ENCODE data around the gene CFAP161.

Gene CFAP161

GRCh38 chr15:81108427-81108826, 25.6 kb upstream of the CFAP161 start:
- TF ChIP-seq CTCF (IDR thresholded peaks at IDR 0.05; ENCODE audit: low read depth, low read length), result peak; percentile 28
- DNase-seq (ENCODE audit: extremely low read depth, low read depth), result no peak

GRCh38 chr15:81111018-81111417, 23.1 kb upstream of the CFAP161 start:
- no peak for DNase-seq (ENCODE audit: extremely low read depth, low read depth)
- TF ChIP-seq CTCF (IDR thresholded peaks at IDR 0.05; ENCODE audit: low read depth, low read length), result no peak

- TF ChIP-seq CTCF (IDR thresholded peaks at IDR 0.05; ENCODE audit: low read depth, low read length), result no peak
- DNase-seq (ENCODE audit: extremely low read depth, low read depth), result no peak
Observed at GRCh38 chr15:81111510-81112470, 22.3 kb upstream of the CFAP161 start.

GRCh38 chr15:81113204-81113657, 20.8 kb upstream of the CFAP161 start:
- TF ChIP-seq CTCF (IDR thresholded peaks at IDR 0.05; ENCODE audit: low read depth, low read length), result no peak
- no peak for DNase-seq (ENCODE audit: extremely low read depth, low read depth)

GRCh38 chr15:81113861-81114291, 20.2 kb upstream of the CFAP161 start:
- DNase-seq (ENCODE audit: extremely low read depth, low read depth), result no peak
- TF ChIP-seq CTCF (IDR thresholded peaks at IDR 0.05; ENCODE audit: low read depth, low read length), result no peak

- no peak for DNase-seq (ENCODE audit: extremely low read depth, low read depth)
- no peak for TF ChIP-seq CTCF (IDR thresholded peaks at IDR 0.05; ENCODE audit: low read depth, low read length)
Observed at GRCh38 chr15:81115054-81115939, 18.8 kb upstream of the CFAP161 start.
